Stimulated activated CD4-positive, alpha-beta T cell treated with anti-CD3 and anti-CD28 coated beads, TNF-alpha, amount 100 ng/mL, for 1 hour (primary cell): Measurements from ENCODE around the gene HCN4.

Source experiments
- DNase-seq, 3 donors: peaks; one replicate each; pipeline ENCODE4 v3.0.0-alpha.2; 2020; ENCODE audit warnings: low read depth in 3 of 3, low spot score in 1 of 3

HCN4 gene

GRCh38 chr15:73380661-73381060 lies 11.9 kb upstream of the HCN4 start:
- no peak for DNase-seq

- no peak for DNase-seq
These were observed 9.3 kb upstream of the HCN4 start for GRCh38 chr15:73378089-73378488.

GRCh38 chr15:73375755-73376305 lies 7.1 kb upstream of the HCN4 start:
- DNase-seq = no peak

GRCh38 chr15:73375012-73375411 lies 6.3 kb upstream of the HCN4 start:
- no peak for DNase-seq

- no peak for DNase-seq
These were observed 5.8 kb upstream of the HCN4 start for GRCh38 chr15:73374604-73375003.

- no peak for DNase-seq
These were observed 4.5 kb upstream of the HCN4 start for GRCh38 chr15:73373221-73373620.

GRCh38 chr15:73371812-73372211 lies 3.1 kb upstream of the HCN4 start:
- DNase-seq = no peak

GRCh38 chr15:73370151-73370550 lies 1.4 kb upstream of the HCN4 start:
- DNase-seq = no peak

- DNase-seq = no peak
These were observed 466 bp upstream of the HCN4 start for GRCh38 chr15:73369154-73369694.

GRCh38 chr15:73367624-73368300 lies 996 bp downstream of the HCN4 start:
- no peak for DNase-seq

- DNase-seq = no peak
These were observed 1.8 kb downstream of the HCN4 start for GRCh38 chr15:73366766-73367623.

- DNase-seq = no peak
These were observed 4.7 kb downstream of the HCN4 start for GRCh38 chr15:73364070-73364469.

- no peak for DNase-seq
These were observed 5.9 kb downstream of the HCN4 start for GRCh38 chr15:73362900-73363299.

- no peak for DNase-seq
These were observed 7.4 kb downstream of the HCN4 start for GRCh38 chr15:73361337-73361736.

- DNase-seq = no peak
These were observed 9.1 kb downstream of the HCN4 start for GRCh38 chr15:73359651-73360050.

GRCh38 chr15:73357999-73358665 lies 10.6 kb downstream of the HCN4 start:
- no peak for DNase-seq

- no peak for DNase-seq
These were observed 13.0 kb downstream of the HCN4 start for GRCh38 chr15:73355612-73356265.

- DNase-seq = no peak
These were observed 14.5 kb downstream of the HCN4 start for GRCh38 chr15:73354241-73354640.

GRCh38 chr15:73353734-73354133 lies 15.0 kb downstream of the HCN4 start:
- no peak for DNase-seq

GRCh38 chr15:73352082-73352481 lies 16.7 kb downstream of the HCN4 start:
- no peak for DNase-seq

GRCh38 chr15:73349191-73349590 lies 19.6 kb downstream of the HCN4 start:
- DNase-seq = no peak
